ENCODE data around the gene OGFR. TPM values are rescaled to one million over a fixed set of nuclear protein-coding genes. Genes with fewer than 3 reads are reported as not detected.

The OGFR gene
- total RNA-seq, 1 experiment from 2014 or later = 73.6 TPM

- no peak overlapping the region for H3K9ac ChIP-seq (ENCODE audit: low read length)
- peaks cover 6% of the 10 kb centered on the region; the same call in 1 of the 2 replicates for H3K79me2 ChIP-seq (ENCODE audit: insufficient read depth, low read length)
- H2AFZ ChIP-seq (ENCODE audit: low read depth, low read length, poor library complexity, severe bottlenecking) = no peak overlapping the region
- H4K20me1 ChIP-seq (ENCODE audit: insufficient read depth) = no peaks in the 10 kb centered on the region
- no peak overlapping the region for H3K4me2 ChIP-seq (ENCODE audit: low read length)
- CTCF ChIA-PET = interaction anchor here (1.4 kb wide), 1 partner anchor 13 kb away, joined by 3 read pairs; no protein-coding TSS in a partner anchor
- no TSS peak for BruUV-seq (replicated peaks)
- RAD21 ChIA-PET (ENCODE audit: low non-redundant PET in 1 of 2, low total read pairs in 2 of 2, uncharacterized antibody in 2 of 2, unreplicated experiment in 2 of 2) = no interaction called here
- TF ChIP-seq SRF (IDR thresholded peaks at IDR 0.05; ENCODE audit: low read depth) = no peak
- TF ChIP-seq, protein P1, sequence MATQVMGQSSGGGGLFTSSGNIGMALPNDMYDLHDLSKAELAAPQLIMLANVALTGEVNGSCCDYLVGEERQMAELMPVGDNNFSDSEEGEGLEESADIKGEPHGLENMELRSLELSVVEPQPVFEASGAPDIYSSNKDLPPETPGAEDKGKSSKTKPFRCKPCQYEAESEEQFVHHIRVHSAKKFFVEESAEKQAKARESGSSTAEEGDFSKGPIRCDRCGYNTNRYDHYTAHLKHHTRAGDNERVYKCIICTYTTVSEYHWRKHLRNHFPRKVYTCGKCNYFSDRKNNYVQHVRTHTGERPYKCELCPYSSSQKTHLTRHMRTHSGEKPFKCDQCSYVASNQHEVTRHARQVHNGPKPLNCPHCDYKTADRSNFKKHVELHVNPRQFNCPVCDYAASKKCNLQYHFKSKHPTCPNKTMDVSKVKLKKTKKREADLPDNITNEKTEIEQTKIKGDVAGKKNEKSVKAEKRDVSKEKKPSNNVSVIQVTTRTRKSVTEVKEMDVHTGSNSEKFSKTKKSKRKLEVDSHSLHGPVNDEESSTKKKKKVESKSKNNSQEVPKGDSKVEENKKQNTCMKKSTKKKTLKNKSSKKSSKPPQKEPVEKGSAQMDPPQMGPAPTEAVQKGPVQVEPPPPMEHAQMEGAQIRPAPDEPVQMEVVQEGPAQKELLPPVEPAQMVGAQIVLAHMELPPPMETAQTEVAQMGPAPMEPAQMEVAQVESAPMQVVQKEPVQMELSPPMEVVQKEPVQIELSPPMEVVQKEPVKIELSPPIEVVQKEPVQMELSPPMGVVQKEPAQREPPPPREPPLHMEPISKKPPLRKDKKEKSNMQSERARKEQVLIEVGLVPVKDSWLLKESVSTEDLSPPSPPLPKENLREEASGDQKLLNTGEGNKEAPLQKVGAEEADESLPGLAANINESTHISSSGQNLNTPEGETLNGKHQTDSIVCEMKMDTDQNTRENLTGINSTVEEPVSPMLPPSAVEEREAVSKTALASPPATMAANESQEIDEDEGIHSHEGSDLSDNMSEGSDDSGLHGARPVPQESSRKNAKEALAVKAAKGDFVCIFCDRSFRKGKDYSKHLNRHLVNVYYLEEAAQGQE (IDR thresholded peaks at IDR 0.05; ENCODE audit: low read depth) = no peak
- TF ChIP-seq ZFX (IDR thresholded peaks at IDR 0.05) = no peak
- TF ChIP-seq, protein P2, sequence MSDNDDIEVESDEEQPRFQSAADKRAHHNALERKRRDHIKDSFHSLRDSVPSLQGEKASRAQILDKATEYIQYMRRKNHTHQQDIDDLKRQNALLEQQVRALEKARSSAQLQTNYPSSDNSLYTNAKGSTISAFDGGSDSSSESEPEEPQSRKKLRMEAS (IDR thresholded peaks at IDR 0.05) = no peak
- TF ChIP-seq TCF7L2 (IDR thresholded peaks at IDR 0.05; ENCODE audit: borderline replicate concordance, extremely low read depth, insufficient read depth, insufficient read length) = no peak
- no peak for TF ChIP-seq EZH2 (IDR thresholded peaks at IDR 0.05)
- TF ChIP-seq, protein P3, sequence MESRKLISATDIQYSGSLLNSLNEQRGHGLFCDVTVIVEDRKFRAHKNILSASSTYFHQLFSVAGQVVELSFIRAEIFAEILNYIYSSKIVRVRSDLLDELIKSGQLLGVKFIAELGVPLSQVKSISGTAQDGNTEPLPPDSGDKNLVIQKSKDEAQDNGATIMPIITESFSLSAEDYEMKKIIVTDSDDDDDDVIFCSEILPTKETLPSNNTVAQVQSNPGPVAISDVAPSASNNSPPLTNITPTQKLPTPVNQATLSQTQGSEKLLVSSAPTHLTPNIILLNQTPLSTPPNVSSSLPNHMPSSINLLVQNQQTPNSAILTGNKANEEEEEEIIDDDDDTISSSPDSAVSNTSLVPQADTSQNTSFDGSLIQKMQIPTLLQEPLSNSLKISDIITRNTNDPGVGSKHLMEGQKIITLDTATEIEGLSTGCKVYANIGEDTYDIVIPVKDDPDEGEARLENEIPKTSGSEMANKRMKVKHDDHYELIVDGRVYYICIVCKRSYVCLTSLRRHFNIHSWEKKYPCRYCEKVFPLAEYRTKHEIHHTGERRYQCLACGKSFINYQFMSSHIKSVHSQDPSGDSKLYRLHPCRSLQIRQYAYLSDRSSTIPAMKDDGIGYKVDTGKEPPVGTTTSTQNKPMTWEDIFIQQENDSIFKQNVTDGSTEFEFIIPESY (IDR thresholded peaks at IDR 0.05; ENCODE audit: extremely low read depth, insufficient replicate concordance, low read length) = no peak
- TF ChIP-seq SIN3A (IDR thresholded peaks at IDR 0.05; ENCODE audit: low read depth) = no peak
- TF ChIP-seq ZNF274 (IDR thresholded peaks at IDR 0.05; ENCODE audit: low read depth, low read length) = no peak
- peaks cover 15 to 47% of the 10 kb centered on the region in 2 experiments; a peak in 3 of 4 replicates for H3K4me1 ChIP-seq (ENCODE audit: control insufficient read depth in 1 of 2, insufficient read depth in 2 of 2, low read length in 2 of 2)
- no peaks in the 10 kb centered on the region for H3K27me3 ChIP-seq (ENCODE audit: insufficient read depth, low read length)
- H3K4me3 ChIP-seq (replicated peaks in 1 of 2; ENCODE audit: low read depth in 1 of 2, low read length in 2 of 2) = no peak overlapping the region
- ATAC-seq (no peak), DNase-seq (ENCODE audit: low read depth, low spot score) (no peak)
- H3K9me2 ChIP-seq (ENCODE audit: insufficient read depth) = no peaks in the 10 kb centered on the region
- POLR2A ChIA-PET = no interaction called here
- H3K9me3 ChIP-seq (ENCODE audit: control insufficient read depth in 1 of 2, insufficient read depth in 1 of 2, low read depth in 1 of 2, low read length in 2 of 2) = no peaks in the 10 kb centered on the region
- intact Hi-C loops (cut with micrococcal nuclease) = no loop called here
- no peak overlapping the region for H3K27ac ChIP-seq (ENCODE audit: low read depth, low read length)
- H3K36me3 ChIP-seq (ENCODE audit: control insufficient read depth in 1 of 2, insufficient read depth in 2 of 2, low read length in 2 of 2) = no peaks in the 10 kb centered on the region
These were observed 23.9 kb upstream of the OGFR start for GRCh38 chr20:62780696-62781095.

Data from HCT116 (cell line).